ENCODE measurements around the gene SLC26A3. TPM values are rescaled to one million over a fixed set of nuclear protein-coding genes. Genes with fewer than 3 reads are reported as not detected.

Gene SLC26A3
- total and polyA plus RNA-seq, 2 of the 8 experiments (the other 6 are each of a cell fraction or from before 2014, with no cell fraction given): not detected

- TF ChIP-seq ATF3 (IDR thresholded peaks at IDR 0.05; ENCODE audit: insufficient read depth, low read depth, low read length): no peak
- no peak for TF ChIP-seq TAF7 (optimal IDR thresholded peaks at IDR 0.05; ENCODE audit: borderline replicate concordance, low read depth, low read length)
- TF ChIP-seq TCF12 (IDR thresholded peaks at IDR 0.05; ENCODE audit: low read depth, low read length): no peak
- no peak for TF ChIP-seq JUND (IDR thresholded peaks at IDR 0.05; ENCODE audit: low read length)
- TF ChIP-seq SAP30 (IDR thresholded peaks at IDR 0.05; ENCODE audit: insufficient read depth, insufficient replicate concordance, low read length): no peak
- no peak for TF ChIP-seq RBBP5 (IDR thresholded peaks at IDR 0.05; ENCODE audit: borderline replicate concordance, low read depth, low read length)
- TF ChIP-seq GABPA (IDR thresholded peaks at IDR 0.05; ENCODE audit: borderline replicate concordance, insufficient read depth, low read length): no peak
- TF ChIP-seq YY1 (IDR thresholded peaks at IDR 0.05; ENCODE audit: low read depth, low read length): no peak
- TF ChIP-seq KDM4A (IDR thresholded peaks at IDR 0.05; ENCODE audit: low read depth, low read length, severe bottlenecking): no peak
Measured at GRCh38 chr7:107785170-107785569, 17.9 kb downstream of the SLC26A3 start (continued).
